AG04449 (cell line): ENCODE data around the gene CCL4.

Source experiments
- CTCF ChIA-PET: fragments of 350-600 bp; formaldehyde crosslinking; extraction: SDS; loops from one replicate; lab custom pipeline; 2021; ENCODE audit warnings: antibody characterized with exemption; lab: Yijun Ruan, JAX
- POLR2A ChIA-PET: fragments of 400-600, 350-600 bp; formaldehyde crosslinking; extraction: SDS; loops from one replicate; lab custom pipeline; 2020; ENCODE audit warnings: antibody characterized with exemption, inconsistent platforms; lab: Yijun Ruan, JAX
- DNase-seq: peaks from one replicate; pipeline ENCODE4 v3.0.0-alpha.2; 2010; ENCODE audit warnings: low read depth, low spot score
- H3K4me3 ChIP-seq: 2 replicates; pipeline ENCODE4 v1.5.1; 2011; ENCODE audit warnings: low read depth, mild to moderate bottlenecking, control low read depth, low read length
- CTCF ChIP-seq: IDR thresholded peaks from one replicate; pipeline ENCODE4 v1.5.1; 2011; ENCODE audit warnings: mild to moderate bottlenecking, moderate library complexity, low read length, control low read depth, inconsistent platforms; ENCODE audit not compliant: insufficient read depth; ENCODE audit errors: missing control alignments

Gene CCL4

GRCh38 chr17:36132421-36132831 lies 28.8 kb downstream of the CCL4 start:
- no peak for TF ChIP-seq CTCF
- ChIA-PET CTCF (interaction anchor here (1.2 to 6.6 kb wide), 3 partner anchors 9 to 15 kb away, joined by 3 to 79 read pairs (median 4); no protein-coding TSS in a partner anchor), POLR2A (no interaction called here)
- no peak for DNase-seq
- H3K4me3 ChIP-seq: no peak overlapping the region

- POLR2A ChIA-PET: interaction anchor here (0.6 to 1.8 kb wide), 2 partner anchors 49 to 54 kb away, joined by 3 to 4 read pairs; no protein-coding TSS in a partner anchor
- DNase-seq: no peak
- H3K4me3 ChIP-seq: no peak overlapping the region
- CTCF ChIA-PET: interaction anchor here (1.5 to 6.6 kb wide), 2 partner anchors 10 to 14 kb away, joined by 4 to 79 read pairs; no protein-coding TSS in a partner anchor
- no peak for TF ChIP-seq CTCF
Observed at GRCh38 chr17:36133602-36134236, 30.1 kb downstream of the CCL4 start.

GRCh38 chr17:36135465-36135864 lies 31.8 kb downstream of the CCL4 start:
- POLR2A ChIA-PET: no interaction called here

GRCh38 chr17:36136036-36136435 lies 32.4 kb downstream of the CCL4 start:
- DNase-seq: no peak
- no peak overlapping the region for H3K4me3 ChIP-seq
- ChIA-PET CTCF (interaction anchor here (6.6 kb wide), 1 partner anchor 12 kb away, joined by 79 read pairs; no protein-coding TSS in a partner anchor), POLR2A (no interaction called here)
- TF ChIP-seq CTCF: no peak

More at GRCh38 chr17:36135465-36135864, 31.8 kb downstream of the CCL4 start:
- TF ChIP-seq CTCF: no peak
- no peak overlapping the region for H3K4me3 ChIP-seq
- no peak for DNase-seq
- CTCF ChIA-PET: interaction anchor here (6.6 kb wide), 1 partner anchor 12 kb away, joined by 79 read pairs; no protein-coding TSS in a partner anchor

GRCh38 chr17:36136439-36136838 lies 32.8 kb downstream of the CCL4 start:
- no peak for DNase-seq
- H3K4me3 ChIP-seq: no peak overlapping the region
- no peak for TF ChIP-seq CTCF
- CTCF ChIA-PET: interaction anchor here (6.6 kb wide), 1 partner anchor 11 kb away, joined by 79 read pairs; no protein-coding TSS in a partner anchor
- POLR2A ChIA-PET: no interaction called here

- CTCF ChIA-PET: interaction anchor here (0.6 to 0.9 kb wide), 2 partner anchors 9 to 43 kb away, joined by 3 to 4 read pairs; no protein-coding TSS in a partner anchor
- no peak for TF ChIP-seq CTCF
- H3K4me3 ChIP-seq: no peak overlapping the region
- POLR2A ChIA-PET: no interaction called here
- DNase-seq: no peak
Observed at GRCh38 chr17:36142235-36142634, 38.6 kb downstream of the CCL4 start.
